Measurements from ENCODE around the gene IRF6.

IRF6 gene

DNA sequence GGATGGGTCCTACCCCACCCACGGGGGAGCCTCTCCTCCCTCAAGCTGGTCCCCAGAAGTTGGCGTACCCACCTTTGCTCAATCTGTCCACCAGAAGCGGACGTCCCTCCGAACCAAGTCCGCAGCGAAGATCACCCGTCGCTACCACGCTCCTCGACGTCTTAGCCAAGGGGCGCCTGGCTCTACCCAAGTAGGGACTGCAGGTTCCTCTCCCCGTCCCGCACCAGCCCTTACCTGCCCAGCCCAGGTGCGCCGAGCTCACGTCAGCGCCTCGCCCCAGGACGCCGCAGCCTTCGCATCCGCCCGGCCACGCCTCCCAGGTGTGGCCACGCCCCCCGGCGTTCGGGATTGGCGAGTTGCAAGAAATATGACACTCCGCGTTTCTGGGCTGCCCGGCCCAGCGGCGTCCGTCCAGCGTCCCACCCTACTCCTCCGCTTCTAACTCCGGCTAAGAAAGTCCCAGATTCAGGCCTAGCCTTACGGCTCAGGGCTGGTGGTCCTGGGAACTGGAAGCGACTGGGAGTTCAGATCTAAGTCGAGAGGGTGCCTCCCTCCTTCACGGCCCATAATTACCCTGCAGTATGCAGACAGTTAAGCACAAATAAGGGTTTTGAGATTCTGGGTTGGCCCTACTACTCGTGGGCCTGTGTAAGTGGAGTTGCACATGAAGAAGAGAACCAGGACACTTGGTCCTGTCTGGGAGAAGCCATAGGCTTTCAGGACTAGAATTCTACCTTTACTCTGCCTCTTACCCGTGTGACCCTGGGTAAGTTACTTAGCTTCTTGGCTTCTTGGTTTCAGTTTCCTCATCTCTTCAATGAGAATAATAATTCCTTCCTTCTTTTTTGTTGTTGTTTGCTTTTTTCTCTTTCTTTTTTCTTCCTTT lies at the start of gene IRF6:
Gene IRF6 (minus strand): TSS at position 268 of the 886 bp plus-strand sequence. CDS start 4,729 bp downstream, outside the sequence.
- H3K9me3 ChIP-seq (ENCODE audit: control insufficient read depth, insufficient read depth, low read length), result no peaks in the 10 kb centered on the region
- no peaks in the 10 kb centered on the region for H3K36me3 ChIP-seq (ENCODE audit: insufficient read depth, low read length)
- H3K4me1 ChIP-seq (ENCODE audit: insufficient read depth, low read length), result peaks cover 6% of the 10 kb centered on the region; the same call in 1 of the 2 replicates
- peak within 1 kb of the TSS; percentile 56 for H3K9ac ChIP-seq (ENCODE audit: low read depth, low read length)

DNA sequence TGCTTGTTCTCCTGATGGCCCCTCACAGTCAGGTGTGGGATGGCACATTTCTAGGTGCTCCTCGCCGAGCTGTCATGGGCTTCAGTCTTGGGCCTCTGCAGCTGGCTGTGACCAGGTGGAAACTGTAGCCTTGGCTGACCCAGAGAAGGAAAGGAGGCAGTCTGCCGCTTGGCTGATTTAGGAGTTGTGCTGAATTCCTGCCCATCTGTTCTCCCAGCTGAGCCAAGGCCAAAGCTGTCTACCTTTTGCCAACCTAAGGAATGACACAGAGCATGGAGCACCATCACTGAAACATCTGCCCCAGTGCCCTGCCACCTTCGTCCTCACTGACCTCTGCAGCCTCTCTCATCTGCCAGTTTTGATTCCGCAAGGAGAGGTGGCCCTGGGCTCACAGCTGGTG lies 49.7 kb upstream of the IRF6 start:
- Histone ChIP-seq H3K9ac (ENCODE audit: low read depth, low read length) (no peak overlapping the region), H3K36me3 (ENCODE audit: insufficient read depth, low read length) (peaks cover 13% of the 10 kb centered on the region; the same call in 1 of the 2 replicates), H3K9me3 (ENCODE audit: control insufficient read depth, insufficient read depth, low read length) (no peaks in the 10 kb centered on the region), H3K4me1 (ENCODE audit: insufficient read depth, low read length) (0 out of 2 replicates have a peak, but pooled peaks cover under 1% of the 10 kb centered on the region)

DNA sequence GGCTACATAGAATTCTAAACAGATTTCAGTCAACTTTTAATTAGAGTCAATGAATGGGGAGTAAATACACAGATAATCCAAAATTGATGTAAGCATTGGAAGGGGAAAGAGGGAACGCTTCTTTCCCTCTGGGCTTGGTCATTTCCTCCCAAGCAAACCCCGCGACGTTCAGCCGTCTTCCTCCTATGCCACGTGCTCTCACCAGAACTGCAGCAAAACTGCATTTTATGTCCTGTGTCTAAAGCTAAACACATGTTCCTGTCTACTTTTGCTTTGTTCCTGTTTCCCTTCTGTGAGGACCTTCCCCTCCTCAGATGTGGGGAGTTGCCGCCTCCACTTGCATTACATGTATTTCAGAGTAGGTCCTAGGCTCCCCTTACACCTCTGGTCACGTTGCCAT lies 49.1 kb upstream of the IRF6 start:
- H3K9me3 ChIP-seq (ENCODE audit: control insufficient read depth, insufficient read depth, low read length), result no peaks in the 10 kb centered on the region
- H3K9ac ChIP-seq (ENCODE audit: low read depth, low read length), result no peak overlapping the region
- no peaks in the 10 kb centered on the region for H3K4me1 ChIP-seq (ENCODE audit: insufficient read depth, low read length)
- peaks cover 13% of the 10 kb centered on the region; the same call in 1 of the 2 replicates for H3K36me3 ChIP-seq (ENCODE audit: insufficient read depth, low read length)

DNA sequence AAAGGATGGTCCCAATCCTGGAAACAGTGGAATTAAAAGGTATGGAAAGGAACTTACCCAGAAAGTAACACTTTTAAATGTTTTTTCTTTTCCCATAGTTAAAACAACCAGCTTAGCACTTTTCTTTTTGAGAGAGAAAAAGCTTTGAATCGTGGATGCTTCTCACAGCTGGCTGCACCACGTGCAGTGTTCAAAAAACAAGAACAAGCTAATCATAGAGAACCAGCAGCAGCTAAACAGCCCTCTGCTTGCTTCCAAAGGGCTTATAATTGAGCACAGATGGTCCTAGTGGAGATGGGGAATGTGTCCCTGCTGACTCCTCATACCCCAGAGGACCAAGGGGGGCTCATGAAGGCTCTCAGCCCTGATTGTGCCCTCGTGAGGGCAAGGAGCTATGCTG lies 48.3 kb upstream of the IRF6 start:
- no peak overlapping the region for H3K9ac ChIP-seq (ENCODE audit: low read depth, low read length)
- no peaks in the 10 kb centered on the region; the same call in 1 of the 2 replicates for H3K4me1 ChIP-seq (ENCODE audit: insufficient read depth, low read length)
- peaks cover 13% of the 10 kb centered on the region; the same call in 1 of the 2 replicates for H3K36me3 ChIP-seq (ENCODE audit: insufficient read depth, low read length)
- H3K9me3 ChIP-seq (ENCODE audit: control insufficient read depth, insufficient read depth, low read length), result no peaks in the 10 kb centered on the region

DNA sequence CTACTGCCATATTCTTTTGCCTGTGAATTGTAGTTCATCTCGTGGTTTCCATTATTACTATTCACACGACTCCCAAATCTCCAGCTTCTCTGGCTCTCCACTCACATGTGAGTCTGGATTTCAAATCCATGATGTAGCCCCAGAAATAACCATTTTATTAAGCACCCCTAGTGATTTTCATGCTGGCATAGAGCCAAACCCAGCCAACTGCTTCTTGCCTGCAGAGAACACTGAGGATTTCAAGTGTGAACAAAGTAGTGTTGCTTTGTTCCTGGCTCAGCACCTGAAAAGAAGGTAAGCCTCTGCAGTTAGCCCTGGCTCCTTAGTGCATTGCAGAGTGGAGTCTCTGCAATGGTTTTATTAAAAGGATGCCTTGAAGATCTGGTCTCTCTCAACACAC lies 47.7 kb upstream of the IRF6 start:
- Histone ChIP-seq H3K4me1 (ENCODE audit: insufficient read depth, low read length) (no peaks in the 10 kb centered on the region; the same call in 1 of the 2 replicates), H3K36me3 (ENCODE audit: insufficient read depth, low read length) (peaks cover 13% of the 10 kb centered on the region; the same call in 1 of the 2 replicates), H3K9ac (ENCODE audit: low read depth, low read length) (no peak overlapping the region), H3K9me3 (ENCODE audit: control insufficient read depth, insufficient read depth, low read length) (no peaks in the 10 kb centered on the region)

DNA sequence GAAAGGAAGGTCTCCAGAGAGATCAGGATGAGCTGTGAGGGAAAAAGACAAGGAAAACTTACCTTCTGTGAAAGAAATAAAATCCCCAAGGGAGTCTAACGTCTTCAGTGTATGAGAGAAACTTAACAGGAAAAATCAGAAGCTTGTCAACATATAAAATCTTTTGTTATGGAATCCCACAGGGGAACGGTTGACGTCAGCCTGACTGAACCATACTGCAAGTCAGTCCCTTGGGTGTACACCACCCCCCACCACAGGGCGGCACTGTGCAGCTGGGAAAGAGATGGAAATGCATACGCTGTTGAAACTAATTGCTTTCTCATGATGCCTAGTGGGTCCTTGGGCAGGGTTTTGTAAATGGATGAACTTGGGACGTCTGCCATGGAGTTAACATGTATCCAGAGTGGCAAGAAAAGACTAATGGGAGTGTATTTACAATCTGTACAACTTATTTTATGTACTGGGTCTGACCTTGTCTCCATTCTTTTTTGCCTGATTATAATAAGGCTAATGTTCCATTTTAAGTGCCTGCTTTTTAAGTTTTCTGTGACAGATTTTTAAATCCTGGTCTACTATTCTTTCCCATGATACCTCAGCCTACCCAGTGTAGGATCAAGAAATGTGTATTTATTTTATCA lies 44.5 kb upstream of the IRF6 start:
- Histone ChIP-seq H3K9me3 (ENCODE audit: control insufficient read depth, insufficient read depth, low read length) (no peaks in the 10 kb centered on the region), H3K9ac (ENCODE audit: low read depth, low read length) (no peak overlapping the region), H3K4me1 (ENCODE audit: insufficient read depth, low read length) (no peaks in the 10 kb centered on the region; the same call in 1 of the 2 replicates), H3K36me3 (ENCODE audit: insufficient read depth, low read length) (peaks cover 13% of the 10 kb centered on the region; the same call in 1 of the 2 replicates)

DNA sequence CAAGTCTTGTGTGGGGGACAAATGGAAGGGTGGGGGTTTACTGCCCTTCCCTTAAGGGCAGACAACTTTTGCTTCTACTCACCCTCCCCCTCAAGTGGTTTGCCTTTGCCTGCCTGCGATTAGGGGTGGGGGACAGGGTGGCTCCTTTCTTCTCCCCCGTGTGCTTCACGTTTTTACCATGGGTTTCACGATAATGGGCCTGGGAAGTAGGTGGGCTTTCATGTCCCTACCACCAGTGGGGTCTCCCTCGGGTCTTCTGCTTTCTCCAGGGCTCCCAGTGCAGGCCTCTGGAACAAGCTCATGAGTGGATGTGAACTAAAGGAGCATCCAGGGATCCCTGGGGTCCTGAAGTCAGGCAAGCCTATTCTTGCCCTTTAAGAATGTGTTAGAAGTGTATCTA lies 43.4 kb upstream of the IRF6 start:
- H3K36me3 ChIP-seq (ENCODE audit: insufficient read depth, low read length), result peaks cover 14% of the 10 kb centered on the region; the same call in 1 of the 2 replicates
- H3K9ac ChIP-seq (ENCODE audit: low read depth, low read length), result no peak overlapping the region
- H3K4me1 ChIP-seq (ENCODE audit: insufficient read depth, low read length), result no peaks in the 10 kb centered on the region; the same call in 1 of the 2 replicates
- no peaks in the 10 kb centered on the region for H3K9me3 ChIP-seq (ENCODE audit: control insufficient read depth, insufficient read depth, low read length)

DNA sequence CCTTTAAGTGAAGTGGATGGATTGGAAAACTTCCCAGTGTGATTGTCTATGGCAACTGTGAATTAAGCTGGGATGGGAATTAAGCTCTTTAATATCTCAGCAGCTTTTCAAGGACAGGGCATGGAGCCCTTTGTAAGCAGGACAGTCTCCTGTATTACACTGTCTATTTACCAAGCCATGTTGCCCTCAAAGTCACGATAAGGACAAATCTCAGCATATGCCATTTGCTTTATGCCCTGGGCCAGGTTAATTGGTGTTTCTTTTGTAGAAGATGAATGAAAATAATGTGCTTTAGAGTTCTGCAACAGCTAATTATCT lies 39.4 kb upstream of the IRF6 start:
- H3K9me3 ChIP-seq (ENCODE audit: control insufficient read depth, insufficient read depth, low read length), result no peaks in the 10 kb centered on the region
- no peak overlapping the region for H3K9ac ChIP-seq (ENCODE audit: low read depth, low read length)
- peaks cover 7% of the 10 kb centered on the region; the same call in 1 of the 2 replicates for H3K36me3 ChIP-seq (ENCODE audit: insufficient read depth, low read length)
- no peaks in the 10 kb centered on the region; the same call in 1 of the 2 replicates for H3K4me1 ChIP-seq (ENCODE audit: insufficient read depth, low read length)

DNA sequence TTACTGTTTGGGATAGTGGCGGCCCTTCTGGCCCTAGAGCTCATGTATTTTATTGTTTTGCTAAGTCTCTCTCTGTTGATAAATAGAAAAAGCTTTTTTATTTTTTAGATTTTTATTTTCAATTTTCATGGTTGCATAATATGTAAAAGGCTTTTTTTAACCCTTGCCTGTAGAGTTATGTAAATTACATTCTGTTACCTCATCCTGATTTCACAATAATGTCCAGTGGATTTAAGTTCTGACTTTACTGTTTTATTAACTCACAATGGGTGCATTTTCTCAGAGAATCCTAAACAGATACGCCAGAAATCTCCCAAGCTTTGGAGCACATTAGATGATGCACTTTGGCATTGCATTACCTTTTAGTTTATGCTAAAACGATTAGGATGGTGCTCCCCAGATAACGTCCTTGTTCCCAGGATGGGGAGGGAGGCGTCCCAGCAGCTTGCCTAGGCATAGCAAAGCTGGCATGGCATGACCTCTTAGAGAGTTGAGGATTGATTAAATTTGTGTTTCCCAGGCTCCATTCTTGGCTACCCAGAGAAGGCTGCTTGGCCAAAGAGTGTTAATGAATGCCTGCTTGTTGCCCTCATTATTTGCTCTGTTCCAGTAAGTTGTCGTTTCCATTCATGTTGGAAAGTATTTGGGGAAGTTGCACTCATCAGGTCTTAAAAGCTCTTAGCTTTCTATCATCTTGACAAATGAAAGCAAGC lies 38.9 kb upstream of the IRF6 start:
- Histone ChIP-seq H3K9ac (ENCODE audit: low read depth, low read length) (no peak overlapping the region), H3K9me3 (ENCODE audit: control insufficient read depth, insufficient read depth, low read length) (no peaks in the 10 kb centered on the region), H3K4me1 (ENCODE audit: insufficient read depth, low read length) (no peaks in the 10 kb centered on the region; the same call in 1 of the 2 replicates), H3K36me3 (ENCODE audit: insufficient read depth, low read length) (peaks cover 7% of the 10 kb centered on the region; the same call in 1 of the 2 replicates)

DNA sequence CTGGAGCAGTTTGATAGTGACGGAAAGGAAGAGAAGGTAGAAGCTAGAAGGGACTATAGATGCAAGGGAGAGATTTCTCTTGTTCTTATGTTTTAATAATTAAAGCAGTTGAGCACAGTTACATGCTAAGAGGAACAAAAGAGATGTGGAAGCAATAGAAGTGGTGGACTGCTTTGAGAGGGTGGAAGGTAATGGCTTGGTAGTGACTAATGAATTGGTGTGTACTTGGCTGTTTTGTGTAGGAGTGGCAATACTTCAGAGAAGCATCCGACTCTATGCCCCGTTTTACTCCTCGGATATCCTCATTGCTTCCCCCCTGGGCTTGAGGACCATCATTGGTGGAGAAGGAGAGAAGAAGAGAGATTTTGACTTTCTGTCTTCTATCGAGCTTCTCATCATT lies 34.7 kb upstream of the IRF6 start:
- Histone ChIP-seq H3K4me1 (ENCODE audit: insufficient read depth, low read length) (no peaks in the 10 kb centered on the region), H3K9ac (ENCODE audit: low read depth, low read length) (no peak overlapping the region), H3K9me3 (ENCODE audit: control insufficient read depth, insufficient read depth, low read length) (no peaks in the 10 kb centered on the region), H3K36me3 (ENCODE audit: insufficient read depth, low read length) (peaks cover 14% of the 10 kb centered on the region; the same call in 1 of the 2 replicates)

DNA sequence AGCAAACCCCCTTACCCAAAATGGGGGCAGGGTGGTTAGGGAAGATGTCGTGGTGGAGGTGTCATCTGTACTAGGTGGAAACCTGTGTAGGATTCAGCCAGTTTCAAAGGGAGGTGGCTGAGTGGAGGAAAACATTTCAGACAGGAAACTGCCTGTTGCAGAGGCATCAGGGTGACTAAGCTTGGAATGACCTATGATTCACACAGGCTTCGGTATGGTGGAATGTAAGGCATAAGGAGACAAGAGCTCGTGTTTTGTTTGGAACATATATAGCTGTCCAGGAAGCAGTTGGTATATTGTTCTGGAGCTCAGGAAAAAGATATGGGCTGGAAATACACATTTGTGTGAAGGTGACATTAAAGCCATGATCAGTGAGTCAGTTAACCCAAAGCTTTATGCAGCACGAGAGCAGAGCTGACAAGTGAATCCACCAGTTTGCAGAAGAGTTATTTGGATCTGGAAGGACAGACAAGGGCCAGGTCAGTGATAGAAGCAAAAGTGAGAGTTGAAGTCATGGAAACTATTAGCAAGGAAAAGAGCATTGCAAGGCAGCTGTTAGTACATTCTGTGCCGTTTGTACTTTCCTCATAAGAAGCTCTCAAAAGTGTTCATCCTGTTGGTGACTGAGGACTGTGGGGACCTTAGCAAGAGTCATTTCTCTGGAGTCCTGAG lies 34.1 kb upstream of the IRF6 start:
- no peaks in the 10 kb centered on the region for H3K9me3 ChIP-seq (ENCODE audit: control insufficient read depth, insufficient read depth, low read length)
- H3K36me3 ChIP-seq (ENCODE audit: insufficient read depth, low read length), result peaks cover 11% of the 10 kb centered on the region
- H3K4me1 ChIP-seq (ENCODE audit: insufficient read depth, low read length), result no peaks in the 10 kb centered on the region
- H3K9ac ChIP-seq (ENCODE audit: low read depth, low read length), result no peak overlapping the region

DNA sequence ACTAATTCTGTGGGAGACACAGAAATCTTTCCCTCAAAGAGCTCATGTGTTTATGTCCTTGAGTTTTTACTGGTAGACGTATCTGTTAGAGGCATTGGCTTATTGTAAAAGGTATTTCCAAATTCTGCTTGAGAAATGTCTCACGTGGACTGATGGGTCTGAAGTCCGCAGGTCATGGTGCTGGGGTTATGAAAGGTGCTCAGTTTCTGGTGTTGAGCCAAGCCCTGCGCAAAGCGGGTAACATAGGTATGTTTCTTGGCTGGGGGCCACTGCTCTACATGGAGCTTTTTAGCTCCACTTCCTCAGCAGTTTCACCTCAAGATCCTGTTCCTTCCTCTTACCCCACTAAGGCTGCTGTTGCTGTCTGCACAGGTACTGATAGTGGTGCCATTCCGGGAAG lies 32.6 kb upstream of the IRF6 start:
- Histone ChIP-seq H3K9me3 (ENCODE audit: control insufficient read depth, insufficient read depth, low read length) (no peaks in the 10 kb centered on the region), H3K4me1 (ENCODE audit: insufficient read depth, low read length) (no peaks in the 10 kb centered on the region), H3K9ac (ENCODE audit: low read depth, low read length) (no peak overlapping the region), H3K36me3 (ENCODE audit: insufficient read depth, low read length) (peaks cover 15% of the 10 kb centered on the region)

DNA sequence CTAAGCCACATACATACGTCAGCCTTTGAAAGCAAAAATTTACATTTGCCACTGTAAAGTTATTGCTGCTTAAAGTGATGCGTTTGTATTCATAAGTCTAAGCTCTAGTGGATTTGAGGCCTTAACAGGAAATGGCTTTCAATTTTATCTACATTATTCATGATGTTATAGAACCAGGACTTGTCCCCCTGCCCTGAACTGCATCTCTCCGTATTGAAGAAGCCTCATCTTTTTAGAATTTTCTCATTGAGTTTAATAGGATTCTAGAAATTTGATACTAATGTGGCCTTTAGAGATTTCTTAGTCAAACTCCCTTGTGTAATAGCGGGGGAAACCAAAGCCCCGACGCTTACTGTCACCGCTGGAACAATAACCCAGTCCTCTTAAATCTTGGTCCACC lies 31.7 kb upstream of the IRF6 start:
- Histone ChIP-seq H3K36me3 (ENCODE audit: insufficient read depth, low read length) (peaks cover 20% of the 10 kb centered on the region), H3K9me3 (ENCODE audit: control insufficient read depth, insufficient read depth, low read length) (no peaks in the 10 kb centered on the region), H3K9ac (ENCODE audit: low read depth, low read length) (no peak overlapping the region), H3K4me1 (ENCODE audit: insufficient read depth, low read length) (no peaks in the 10 kb centered on the region)

DNA sequence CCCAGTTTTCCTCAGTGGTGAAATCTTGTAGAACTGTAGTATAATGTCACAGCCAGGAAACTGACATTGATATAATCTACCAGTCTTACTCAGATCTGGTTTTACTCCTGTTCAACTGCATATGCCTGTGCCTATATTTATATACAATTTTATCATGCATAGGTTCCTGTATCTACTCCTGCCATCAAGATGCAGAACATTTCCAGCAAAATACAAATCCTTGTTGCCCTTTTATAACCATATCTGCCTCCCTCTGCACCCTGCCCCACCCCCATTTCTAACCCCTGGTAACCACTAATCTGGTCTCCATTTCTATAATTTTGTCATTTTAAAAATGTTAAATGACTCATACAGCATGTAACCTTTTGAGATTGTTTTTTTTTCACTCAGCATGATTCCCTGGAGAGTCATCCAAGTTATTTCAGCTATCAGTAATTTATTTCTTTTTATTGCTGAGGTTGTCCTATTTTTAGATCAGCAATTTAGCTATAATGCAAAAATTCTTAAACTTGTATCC lies 29.9 kb upstream of the IRF6 start:
- no peaks in the 10 kb centered on the region for H3K4me1 ChIP-seq (ENCODE audit: insufficient read depth, low read length)
- peaks cover 22% of the 10 kb centered on the region for H3K36me3 ChIP-seq (ENCODE audit: insufficient read depth, low read length)
- no peak overlapping the region for H3K9ac ChIP-seq (ENCODE audit: low read depth, low read length)
- H3K9me3 ChIP-seq (ENCODE audit: control insufficient read depth, insufficient read depth, low read length), result no peaks in the 10 kb centered on the region
